Natural killer cell (primary cell): Measurements from ENCODE around the gene BSCL2. TPM values are rescaled to one million over a fixed set of nuclear protein-coding genes. Genes with fewer than 3 reads are reported as not detected.

ENCODE experiments used
- ATAC-seq, 3 donors: fragments of 150-1000 bp in 2 of 3; fragments of 200-7000 bp in 1 of 3; cut with Tn5 transposase; 1 replicate in 1 of 3; 2 replicates in 2 of 3; pipeline ENCODE4 v1.10.0; 2021; ENCODE audit warnings: mild to moderate bottlenecking in 2 of 3, moderate library complexity in 2 of 3
- DNase-seq, 2 donors: peaks; one replicate each; pipeline versions ENCODE4 v3.0.0 to v3.0.0-alpha.2; 2013 to 2021; ENCODE audit warnings: mixed read lengths in 1 of 2
- H3K27ac ChIP-seq: one replicate; pipeline ENCODE4 v1.5.1; 2013; ENCODE audit warnings: mild to moderate bottlenecking, low read length
- H3K27me3 ChIP-seq: one replicate; pipeline ENCODE4 v1.6.1; 2013; ENCODE audit warnings: low read length; ENCODE audit not compliant: control insufficient read depth, insufficient read depth
- H3K36me3 ChIP-seq: one replicate; pipeline ENCODE4 v1.6.1; 2013; ENCODE audit warnings: low read length; ENCODE audit not compliant: control insufficient read depth, insufficient read depth
- H3K4me1 ChIP-seq: one replicate; pipeline ENCODE4 v1.6.1; 2013; ENCODE audit warnings: low read length; ENCODE audit not compliant: control insufficient read depth, insufficient read depth
- H3K4me3 ChIP-seq: one replicate; pipeline ENCODE4 v1.5.1; 2013; ENCODE audit warnings: low read length
- H3K9me3 ChIP-seq: one replicate; pipeline ENCODE4 v1.6.1; 2013; ENCODE audit warnings: low read length; ENCODE audit not compliant: control insufficient read depth, insufficient read depth
- H3K27ac Mint-ChIP-seq, 2 donors: one replicate each; pipeline ENCODE4 v1.8.0; 2022; ENCODE audit warnings: mild to moderate bottlenecking in 2 of 2, mixed read lengths in 2 of 2, moderate library complexity in 1 of 2
- H3K27me3 Mint-ChIP-seq, 2 donors: one replicate each; pipeline ENCODE4 v1.8.0; 2022; ENCODE audit warnings: low read depth in 2 of 2, mixed read lengths in 2 of 2
- H3K36me3 Mint-ChIP-seq: one replicate; pipeline ENCODE4 v1.8.0; 2022; ENCODE audit warnings: mixed read lengths
- H3K4me1 Mint-ChIP-seq, 2 donors: one replicate each; pipeline ENCODE4 v1.8.0; 2022; ENCODE audit warnings: mixed read lengths in 2 of 2
- H3K4me3 Mint-ChIP-seq: one replicate; pipeline ENCODE4 v1.8.0; 2022; ENCODE audit warnings: mild to moderate bottlenecking, moderate library complexity, mixed read lengths
- H3K9me3 Mint-ChIP-seq, 2 donors: one replicate each; pipeline ENCODE4 v1.8.0; 2022; ENCODE audit warnings: mixed read lengths in 2 of 2
- CTCF ChIP-seq: fragments of 200-600 bp; IDR thresholded peaks from one replicate; pipeline ENCODE4 v1.8.0; 2022; ENCODE audit warnings: antibody characterized with exemption
- WGBS: methylation state at CpG from one replicate; pipeline ENCODE4 v1.1.7; 2013; ENCODE audit warnings: missing lambda C conversion rate; ENCODE audit not compliant: insufficient coverage; 5-methylcytosine and 5-hydroxymethylcytosine counted together
- intact Hi-C: fragments of 100-400 bp; cut with micrococcal nuclease; formaldehyde crosslinking; loops from one replicate; pipeline ENCODE4 v1.14.2; 2022
- total RNA-seq, 4 donors: library from RNA; stranded (reverse); fragments of 120-200 nt in 1 of 4; gene quantifications; one replicate each; pipeline versions ENCODE4 v1.2.3 to v1.2.4, GENCODE V29; 2013 to 2022

Gene BSCL2
- total RNA-seq, 3 donors from 2014 or later (not counting 1 experiment from before 2014, with no cell fraction given), result 19.7 to 22.0 (median 21.2) TPM

- Mint-ChIP-seq H3K27ac (no peak overlapping the region), H3K4me1 (no peaks in the 10 kb centered on the region), H3K27me3 (peaks cover 0 to 9% of the 10 kb centered on the region in 2 donors), H3K9me3 (no peaks in the 10 kb centered on the region), H3K36me3 (no peaks in the 10 kb centered on the region), H3K4me3 (no peak overlapping the region)
- H3K27ac ChIP-seq, result no peak overlapping the region
- DNase-seq (no peak), ATAC-seq (no peak)
- TF ChIP-seq CTCF, result no peak
- H3K4me1 ChIP-seq, result no peaks in the 10 kb centered on the region
- H3K9me3 ChIP-seq, result no peaks in the 10 kb centered on the region
- WGBS, result 100% methylated on average over 1 of the region's 1 CpG
- H3K4me3 ChIP-seq, result no peak overlapping the region
- peaks cover 6% of the 10 kb centered on the region for H3K27me3 ChIP-seq
- intact Hi-C loops, result no loop called here
- peaks cover 21% of the 10 kb centered on the region for H3K36me3 ChIP-seq
These were observed 18.7 kb downstream of the BSCL2 start for GRCh38 chr11:62688491-62688890.

- no peak for TF ChIP-seq CTCF
- ATAC-seq, result no peak
- DNase-seq, result no peak
- Histone ChIP-seq H3K36me3 (peaks cover 16% of the 10 kb centered on the region), H3K27ac (no peak overlapping the region), H3K27me3 (peaks cover 6% of the 10 kb centered on the region), H3K4me3 (no peak overlapping the region), H3K9me3 (no peaks in the 10 kb centered on the region), H3K4me1 (no peaks in the 10 kb centered on the region)
- Mint-ChIP-seq H3K4me3 (no peak overlapping the region), H3K9me3 (no peaks in the 10 kb centered on the region), H3K27ac (no peak overlapping the region), H3K27me3 (peaks cover 0 to 9% of the 10 kb centered on the region in 2 donors), H3K36me3 (no peaks in the 10 kb centered on the region), H3K4me1 (no peaks in the 10 kb centered on the region)
- 43% methylated on average over 74 of the region's 74 CpGs for WGBS
- intact Hi-C loops, result no loop called here
These were observed 19.5 kb downstream of the BSCL2 start for GRCh38 chr11:62687508-62688396.

- Histone ChIP-seq H3K36me3 (peaks cover 6% of the 10 kb centered on the region), H3K27ac (no peak overlapping the region), H3K9me3 (no peaks in the 10 kb centered on the region), H3K4me3 (no peak overlapping the region), H3K4me1 (peaks cover 19% of the 10 kb centered on the region), H3K27me3 (peaks cover 6% of the 10 kb centered on the region)
- ATAC-seq (no peak), DNase-seq (no peak)
- WGBS, result 90% methylated on average over 6 of the region's 7 CpGs
- intact Hi-C loops, result no loop called here
- no peak for TF ChIP-seq CTCF
- no peaks in the 10 kb centered on the region for H3K9me3 Mint-ChIP-seq
- peaks cover 17 to 21% of the 10 kb centered on the region in 2 donors for H3K4me1 Mint-ChIP-seq
- no peaks in the 10 kb centered on the region for H3K36me3 Mint-ChIP-seq
- H3K27ac Mint-ChIP-seq, result no peak overlapping the region
- H3K27me3 Mint-ChIP-seq, result peaks cover 0 to 2% of the 10 kb centered on the region in 2 donors
- H3K4me3 Mint-ChIP-seq, result no peak overlapping the region
These were observed 24.7 kb downstream of the BSCL2 start for GRCh38 chr11:62682518-62682917.
